MM.1S (cell line): ENCODE data around the gene SRP14.
A peak's percentile ranks its signal among the peaks of the same experiment; 100 is the strongest.

Experiments
- DNase-seq: peaks from one replicate; pipeline ENCODE4 v3.0.0-alpha.2; 2015
- H2AFZ ChIP-seq: fragments of 300-600 bp; sonication (generic); 2 replicates; pipeline ENCODE4 v1.6.0; 2016; ENCODE audit warnings: antibody characterized with exemption, low read length
- H3F3A ChIP-seq: fragments of 300-600 bp; sonication (generic); 2 replicates; pipeline ENCODE4 v1.6.1; 2016; ENCODE audit warnings: mild to moderate bottlenecking, antibody characterized with exemption, low read length, moderate library complexity, mixed read lengths; ENCODE audit not compliant: insufficient read depth
- H3K27ac ChIP-seq: fragments of 300-600 bp; sonication (generic); 2 replicates; pipeline ENCODE4 v1.5.1; 2016; ENCODE audit warnings: mild to moderate bottlenecking, low read length
- H3K27me3 ChIP-seq: fragments of 300-600 bp; sonication (generic); replicated peaks from 2 replicates; pipeline ENCODE4 v1.6.0; 2016; ENCODE audit warnings: low read length; ENCODE audit not compliant: insufficient read depth
- H3K36me3 ChIP-seq: fragments of 300-600 bp; sonication (generic); replicated peaks from 2 replicates; pipeline ENCODE4 v1.6.1; 2016; ENCODE audit warnings: mild to moderate bottlenecking, low read length, mixed read lengths; ENCODE audit not compliant: insufficient read depth
- H3K4me1 ChIP-seq: fragments of 300-600 bp; sonication (generic); 2 replicates; pipeline ENCODE4 v1.6.1; 2016; ENCODE audit warnings: low read length, mixed read lengths
- H3K4me2 ChIP-seq: fragments of 300-600 bp; sonication (generic); 2 replicates; pipeline ENCODE4 v1.6.0; 2016; ENCODE audit warnings: low read depth, low read length
- H3K4me3 ChIP-seq: fragments of 300-600 bp; sonication (generic); 2 replicates; pipeline ENCODE4 v1.5.1; 2016; ENCODE audit warnings: low read length, mixed read lengths
- H3K79me2 ChIP-seq: fragments of 300-600 bp; sonication (generic); 2 replicates; pipeline ENCODE4 v1.6.1; 2016; ENCODE audit warnings: mixed run types, low read length, mixed read lengths
- H3K9ac ChIP-seq: fragments of 300-600 bp; sonication (generic); 2 replicates; pipeline ENCODE4 v1.6.1; 2016; ENCODE audit warnings: low read length, mixed read lengths
- H3K9me2 ChIP-seq: fragments of 300-600 bp; sonication (generic); replicated peaks from 2 replicates; pipeline ENCODE4 v1.6.1; 2016; ENCODE audit warnings: mild to moderate bottlenecking, low read length, mixed read lengths; ENCODE audit not compliant: insufficient read depth
- H3K9me3 ChIP-seq: fragments of 300-600 bp; sonication (generic); replicated peaks from 2 replicates; pipeline ENCODE4 v1.6.1; 2016; ENCODE audit warnings: mild to moderate bottlenecking, low read length, mixed read lengths; ENCODE audit not compliant: insufficient read depth
- H4K20me1 ChIP-seq: fragments of 300-600 bp; sonication (generic); 2 replicates; pipeline ENCODE4 v1.6.1; 2016; ENCODE audit warnings: mild to moderate bottlenecking, low read length, moderate library complexity, mixed read lengths; ENCODE audit not compliant: insufficient read depth
- EZH2 ChIP-seq: fragments of 300-600 bp; sonication (generic); optimal IDR thresholded peaks from 2 replicates; pipeline ENCODE3; 2017; ENCODE audit warnings: low read depth, mild to moderate bottlenecking, antibody characterized with exemption, low read length, mixed read lengths
- EZH2phosphoT487 ChIP-seq: fragments of 300-600 bp; sonication (generic); IDR thresholded peaks from 2 replicates; pipeline ENCODE4 v1.6.1; 2018; ENCODE audit warnings: antibody characterized with exemption, low read length
- TF ChIP-seq, protein P1 (sequence below): fragments of 300-600 bp; sonication (generic); IDR thresholded peaks from 2 replicates; pipeline ENCODE4 v1.5.1; 2016; ENCODE audit warnings: antibody characterized with exemption, low read length, mixed read lengths

Gene SRP14

DNA sequence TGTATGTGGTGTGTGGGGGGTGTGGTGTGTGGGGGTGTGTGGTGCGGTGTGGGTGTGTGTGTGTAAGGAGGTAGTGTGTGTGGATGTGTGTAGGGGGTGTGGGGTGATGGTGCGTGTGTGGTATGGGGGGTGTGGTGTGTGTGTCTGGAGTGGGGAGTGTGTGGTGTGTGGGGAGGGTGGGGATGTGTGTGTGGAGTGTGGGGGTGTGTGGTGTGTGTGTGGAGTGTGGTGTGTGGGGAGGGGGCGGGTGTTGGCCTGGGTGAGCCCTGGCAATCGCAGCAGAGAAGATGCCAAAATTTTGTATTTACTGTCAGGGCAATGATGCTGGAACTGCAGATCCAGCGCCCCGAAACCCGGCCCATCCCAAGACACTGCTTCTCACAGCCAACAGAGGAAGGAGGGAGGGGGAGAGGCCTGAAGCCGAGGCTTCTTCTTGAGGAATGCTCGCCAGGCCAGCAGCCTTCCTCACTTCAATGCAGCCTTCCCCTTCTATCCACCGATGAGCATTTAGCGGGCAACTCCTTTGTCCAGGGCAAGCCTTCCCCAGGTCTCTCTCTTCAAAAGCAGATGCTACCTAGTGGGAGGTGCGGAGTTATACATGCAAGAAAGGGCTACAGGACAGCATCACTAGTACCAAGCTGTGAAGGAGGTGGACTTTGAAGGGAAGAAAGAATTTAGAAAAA is 11.9 kb upstream of the SRP14 start:
- no peak overlapping the region for H3K9ac ChIP-seq
- H3K36me3 ChIP-seq, result no peaks in the 10 kb centered on the region
- no peak overlapping the region for H3K27ac ChIP-seq
- H3K4me2 ChIP-seq, result no peak overlapping the region
- H3K79me2 ChIP-seq, result no peaks in the 10 kb centered on the region
- H3K9me2 ChIP-seq, result no peaks in the 10 kb centered on the region
- no peak for TF ChIP-seq EZH2phosphoT487
- TF ChIP-seq EZH2, result no peak
- TF ChIP-seq, protein P1, sequence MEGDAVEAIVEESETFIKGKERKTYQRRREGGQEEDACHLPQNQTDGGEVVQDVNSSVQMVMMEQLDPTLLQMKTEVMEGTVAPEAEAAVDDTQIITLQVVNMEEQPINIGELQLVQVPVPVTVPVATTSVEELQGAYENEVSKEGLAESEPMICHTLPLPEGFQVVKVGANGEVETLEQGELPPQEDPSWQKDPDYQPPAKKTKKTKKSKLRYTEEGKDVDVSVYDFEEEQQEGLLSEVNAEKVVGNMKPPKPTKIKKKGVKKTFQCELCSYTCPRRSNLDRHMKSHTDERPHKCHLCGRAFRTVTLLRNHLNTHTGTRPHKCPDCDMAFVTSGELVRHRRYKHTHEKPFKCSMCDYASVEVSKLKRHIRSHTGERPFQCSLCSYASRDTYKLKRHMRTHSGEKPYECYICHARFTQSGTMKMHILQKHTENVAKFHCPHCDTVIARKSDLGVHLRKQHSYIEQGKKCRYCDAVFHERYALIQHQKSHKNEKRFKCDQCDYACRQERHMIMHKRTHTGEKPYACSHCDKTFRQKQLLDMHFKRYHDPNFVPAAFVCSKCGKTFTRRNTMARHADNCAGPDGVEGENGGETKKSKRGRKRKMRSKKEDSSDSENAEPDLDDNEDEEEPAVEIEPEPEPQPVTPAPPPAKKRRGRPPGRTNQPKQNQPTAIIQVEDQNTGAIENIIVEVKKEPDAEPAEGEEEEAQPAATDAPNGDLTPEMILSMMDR, result no peak
- peaks cover 23% of the 10 kb centered on the region for H3F3A ChIP-seq
- no peaks in the 10 kb centered on the region for H3K9me3 ChIP-seq
- no peaks in the 10 kb centered on the region for H4K20me1 ChIP-seq
- no peak overlapping the region for H2AFZ ChIP-seq
- DNase-seq, result no peak
- no peaks in the 10 kb centered on the region for H3K27me3 ChIP-seq
- peaks cover 58% of the 10 kb centered on the region for H3K4me1 ChIP-seq
- H3K4me3 ChIP-seq, result no peak overlapping the region

DNA sequence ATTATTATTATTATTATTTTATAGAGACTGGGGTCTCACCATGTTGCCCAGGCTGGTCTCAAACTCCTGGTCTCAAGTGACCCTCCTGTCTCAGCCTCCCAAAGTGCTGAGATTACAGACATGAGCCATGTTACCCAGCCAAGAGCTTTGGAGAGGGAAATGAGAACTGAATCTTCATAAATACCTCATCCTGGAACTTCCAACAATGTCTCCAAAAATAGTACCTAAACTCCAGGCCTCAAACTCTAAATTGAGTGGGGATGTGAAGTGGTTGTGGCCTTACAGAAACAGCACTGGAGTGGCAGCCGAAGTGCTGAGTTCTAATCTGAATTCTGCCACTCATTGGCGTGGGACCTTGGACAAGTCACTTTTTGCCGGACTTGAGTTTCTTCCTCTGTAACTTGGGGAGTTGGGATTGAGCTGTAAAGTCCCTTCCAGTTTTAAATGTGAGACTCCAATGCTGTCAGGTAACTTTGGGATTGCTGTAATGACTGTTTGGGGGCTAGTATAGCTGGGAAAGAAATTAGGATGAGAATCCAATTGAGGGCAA is 10.0 kb upstream of the SRP14 start:
- Histone ChIP-seq H3K27me3 (no peaks in the 10 kb centered on the region), H3F3A (peaks cover 9% of the 10 kb centered on the region; the same call in 1 of the 2 replicates), H3K9me3 (no peaks in the 10 kb centered on the region), H3K9ac (no peak overlapping the region), H3K4me3 (no peak overlapping the region), H3K4me1 (peaks cover 52% of the 10 kb centered on the region), H3K36me3 (no peaks in the 10 kb centered on the region), H4K20me1 (no peaks in the 10 kb centered on the region), H2AFZ (no peak overlapping the region), H3K9me2 (no peaks in the 10 kb centered on the region), H3K4me2 (no peak overlapping the region), H3K79me2 (no peaks in the 10 kb centered on the region), H3K27ac (no peak overlapping the region)
- no peak for DNase-seq
- TF ChIP-seq EZH2phosphoT487, result no peak
- TF ChIP-seq, protein P1, result no peak
- TF ChIP-seq EZH2, result no peak

DNA sequence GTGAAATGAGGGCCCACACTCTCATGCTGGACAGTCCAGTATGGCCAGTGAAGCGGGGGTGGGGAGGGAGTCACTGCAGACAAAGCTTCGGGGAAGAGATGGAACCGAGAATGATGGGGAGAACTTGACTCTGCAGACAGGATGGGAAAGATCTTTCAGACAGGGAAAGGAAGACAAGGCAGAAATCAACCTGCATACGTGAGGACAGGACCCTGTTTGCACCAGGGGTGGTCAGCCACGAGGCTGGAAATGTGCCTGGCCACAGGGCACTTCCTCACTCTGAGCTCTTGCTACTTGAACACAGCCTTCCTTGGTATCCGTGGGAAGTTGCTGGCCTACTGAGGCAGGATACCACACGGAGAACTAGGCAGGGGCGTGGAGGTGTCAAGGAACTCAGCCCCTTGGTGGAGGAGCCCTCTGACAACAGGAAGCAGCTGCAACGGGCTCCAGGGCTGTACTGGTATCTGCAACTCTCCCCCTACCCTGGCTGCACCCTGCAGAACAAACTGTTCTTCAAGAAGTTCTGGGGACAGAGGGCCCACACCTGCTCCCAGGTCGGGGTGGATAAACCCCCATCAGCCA is 9.3 kb upstream of the SRP14 start:
- H3K4me3 ChIP-seq, result no peak overlapping the region
- H3K9ac ChIP-seq, result 0 out of 2 replicates have a peak overlapping the region, but pooled peaks have one; percentile 3
- H3K4me1 ChIP-seq, result peaks cover 45% of the 10 kb centered on the region
- TF ChIP-seq EZH2phosphoT487 (no peak), EZH2 (no peak)
- TF ChIP-seq, protein P1, result no peak
- no peak overlapping the region for H2AFZ ChIP-seq
- no peaks in the 10 kb centered on the region for H3K9me2 ChIP-seq
- H3K36me3 ChIP-seq, result no peaks in the 10 kb centered on the region
- H3K79me2 ChIP-seq, result no peaks in the 10 kb centered on the region
- H3K27me3 ChIP-seq, result no peaks in the 10 kb centered on the region
- DNase-seq, result no peak
- no peak overlapping the region for H3K4me2 ChIP-seq
- H3K9me3 ChIP-seq, result no peaks in the 10 kb centered on the region
- no peaks in the 10 kb centered on the region for H4K20me1 ChIP-seq
- H3F3A ChIP-seq, result 0 out of 2 replicates have a peak, but pooled peaks cover 5% of the 10 kb centered on the region
- H3K27ac ChIP-seq, result peak overlapping the region; percentile 39; the same call in 1 of the 2 replicates
